ENCODE data around the gene GCDH.

- TF ChIP-seq POLR2AphosphoS5 (IDR thresholded peaks at IDR 0.05; ENCODE audit: low read depth, low read length) (no peak), SIN3A (IDR thresholded peaks at IDR 0.05; ENCODE audit: borderline replicate concordance, insufficient read depth, low read length) (no peak), REST (IDR thresholded peaks at IDR 0.05; ENCODE audit: insufficient read depth in 1 of 2, low read depth in 2 of 2, low read length in 2 of 2) (no peak)
These were observed 5.5 kb downstream of the GCDH start for GRCh38 chr19:12896460-12896859.
